Activated naive CD8-positive, alpha-beta T cell (primary cell): ENCODE data around the gene GPLD1.

ENCODE experiments used
- H3K27ac Mint-ChIP-seq: one replicate; pipeline ENCODE4 v1.8.0; 2021; ENCODE audit warnings: mixed read lengths
- H3K27me3 Mint-ChIP-seq: one replicate; pipeline ENCODE4 v1.8.0; 2021; ENCODE audit warnings: mixed read lengths
- H3K36me3 Mint-ChIP-seq: one replicate; pipeline ENCODE4 v1.8.0; 2021; ENCODE audit warnings: mixed read lengths
- H3K4me1 Mint-ChIP-seq: one replicate; pipeline ENCODE4 v1.8.0; 2021; ENCODE audit warnings: low read depth, mixed read lengths
- H3K4me3 Mint-ChIP-seq: one replicate; pipeline ENCODE4 v1.8.0; 2021; ENCODE audit warnings: mild to moderate bottlenecking, mixed read lengths
- H3K9me3 Mint-ChIP-seq: one replicate; pipeline ENCODE4 v1.8.0; 2021; ENCODE audit warnings: low read depth, mixed read lengths

The GPLD1 gene

DNA sequence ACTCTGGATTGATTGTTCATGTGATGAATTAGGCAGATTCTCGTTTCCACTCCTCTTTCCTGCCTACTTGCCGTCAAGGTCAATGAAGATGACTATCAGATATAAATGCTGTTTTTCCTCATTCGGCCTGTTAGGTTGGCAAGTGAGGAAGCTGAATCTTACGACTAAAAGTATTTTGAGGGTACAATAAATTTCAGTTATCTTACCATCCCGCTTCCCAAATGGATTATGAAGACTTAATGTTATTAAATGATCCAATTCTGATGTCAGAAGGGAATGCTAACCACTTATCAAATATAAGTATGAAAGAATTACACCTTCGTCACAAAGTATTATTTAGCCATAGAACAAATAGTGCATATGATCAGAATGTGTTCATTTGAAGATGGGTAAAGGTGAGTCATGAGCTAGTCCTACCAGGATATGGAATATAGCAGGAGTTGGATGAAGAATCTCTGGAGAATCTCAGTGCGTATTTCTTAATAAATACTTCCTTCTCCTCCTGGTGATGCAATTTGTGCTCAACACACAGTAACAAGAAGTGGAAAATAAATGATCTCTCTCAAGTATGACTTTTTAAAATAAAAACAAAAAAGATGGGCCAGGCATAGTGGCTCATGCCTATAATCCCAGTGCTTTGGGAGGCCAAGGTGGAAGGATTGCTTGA, 4.6 kb downstream of the GPLD1 start:
- H3K27ac Mint-ChIP-seq: no peak overlapping the region
- no peak overlapping the region for H3K4me3 Mint-ChIP-seq
- H3K36me3 Mint-ChIP-seq: no peaks in the 10 kb centered on the region
- no peaks in the 10 kb centered on the region for H3K27me3 Mint-ChIP-seq
- no peaks in the 10 kb centered on the region for H3K9me3 Mint-ChIP-seq
- no peaks in the 10 kb centered on the region for H3K4me1 Mint-ChIP-seq

DNA sequence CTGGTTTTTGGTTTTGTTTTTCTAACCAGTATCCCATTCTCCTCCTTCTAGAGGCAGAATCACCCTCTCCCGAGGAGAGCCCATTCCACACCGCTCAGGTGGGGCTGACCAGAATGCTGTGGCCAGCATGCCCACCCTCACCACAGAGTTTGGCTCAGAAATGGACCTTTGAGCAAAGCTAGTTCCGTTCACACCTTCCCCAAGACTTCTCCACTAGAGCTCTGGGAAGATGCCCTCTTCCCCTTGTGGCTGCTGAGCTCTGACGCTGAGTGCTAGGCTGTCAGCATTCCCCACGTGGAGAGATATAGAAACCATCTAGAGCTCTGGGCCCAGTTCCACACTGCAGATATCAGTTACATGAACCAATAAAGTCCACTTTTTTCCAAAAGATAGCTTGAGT, 7.9 kb downstream of the GPLD1 start:
- H3K36me3 Mint-ChIP-seq: no peaks in the 10 kb centered on the region
- H3K27ac Mint-ChIP-seq: no peak overlapping the region
- no peaks in the 10 kb centered on the region for H3K27me3 Mint-ChIP-seq
- no peak overlapping the region for H3K4me3 Mint-ChIP-seq
- no peaks in the 10 kb centered on the region for H3K4me1 Mint-ChIP-seq
- no peaks in the 10 kb centered on the region for H3K9me3 Mint-ChIP-seq

DNA sequence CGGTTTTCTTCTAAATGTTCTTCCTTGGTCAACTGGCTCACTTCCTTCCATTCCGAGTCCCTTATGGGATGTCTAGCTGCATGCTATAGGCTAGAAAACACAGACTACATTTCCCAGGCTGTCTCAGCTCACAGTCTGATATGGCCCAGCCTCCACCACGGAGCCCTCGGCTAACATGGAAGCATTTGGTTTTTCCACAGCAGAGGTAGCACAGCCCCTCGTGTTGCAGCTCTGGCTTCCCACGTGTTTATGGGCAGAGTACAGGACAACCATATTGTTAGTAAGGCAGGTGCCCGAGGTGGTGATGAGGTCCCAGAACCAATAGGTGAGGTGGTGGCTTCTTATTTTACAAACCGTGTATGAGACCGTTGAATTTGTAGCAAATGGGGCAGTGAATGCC, 8.7 kb downstream of the GPLD1 start:
- H3K4me1 Mint-ChIP-seq: no peaks in the 10 kb centered on the region
- no peak overlapping the region for H3K27ac Mint-ChIP-seq
- no peaks in the 10 kb centered on the region for H3K36me3 Mint-ChIP-seq
- no peaks in the 10 kb centered on the region for H3K27me3 Mint-ChIP-seq
- no peak overlapping the region for H3K4me3 Mint-ChIP-seq
- H3K9me3 Mint-ChIP-seq: no peaks in the 10 kb centered on the region

DNA sequence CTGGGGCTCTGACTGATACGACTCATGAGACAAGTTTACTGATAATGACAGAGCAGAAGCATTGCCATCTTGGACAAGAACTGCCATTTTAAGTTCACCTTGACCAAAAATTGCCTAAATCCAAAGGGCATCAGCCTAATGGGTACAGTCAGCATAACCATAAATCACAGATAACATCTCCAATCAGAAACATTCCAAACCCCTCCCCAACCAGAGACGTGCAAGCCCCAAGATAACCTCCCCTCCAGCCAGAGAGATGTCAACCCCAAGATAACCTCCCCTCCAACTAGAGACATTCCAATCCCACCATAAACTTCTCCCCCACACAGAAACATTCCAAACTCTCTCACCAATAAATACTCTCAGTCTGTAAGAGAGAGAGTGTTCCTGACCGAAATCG, 10.5 kb downstream of the GPLD1 start:
- H3K4me3 Mint-ChIP-seq: no peak overlapping the region
- no peaks in the 10 kb centered on the region for H3K4me1 Mint-ChIP-seq
- H3K27me3 Mint-ChIP-seq: no peaks in the 10 kb centered on the region
- H3K36me3 Mint-ChIP-seq: peaks cover 2% of the 10 kb centered on the region
- no peak overlapping the region for H3K27ac Mint-ChIP-seq
- no peaks in the 10 kb centered on the region for H3K9me3 Mint-ChIP-seq

DNA sequence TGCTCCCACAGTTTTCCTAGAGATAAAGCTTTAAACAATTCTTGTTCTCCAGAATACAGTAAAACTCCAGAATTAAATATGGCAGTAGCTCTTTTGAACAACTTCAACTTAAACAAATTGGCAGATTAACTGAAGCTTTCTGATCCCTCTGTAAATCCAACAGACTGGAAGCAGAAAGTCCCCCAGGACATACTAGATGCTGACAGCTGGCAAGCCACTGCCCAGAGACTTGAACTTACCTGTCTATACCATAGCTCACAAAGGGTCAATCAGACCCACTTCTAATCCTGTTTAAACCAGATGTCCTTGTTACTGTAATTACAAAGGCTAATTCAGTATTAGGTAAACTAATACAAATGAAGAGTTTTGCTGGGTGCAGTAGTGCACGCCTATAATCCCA, 12.3 kb downstream of the GPLD1 start:
- no peaks in the 10 kb centered on the region for H3K27me3 Mint-ChIP-seq
- H3K27ac Mint-ChIP-seq: no peak overlapping the region
- no peaks in the 10 kb centered on the region for H3K4me1 Mint-ChIP-seq
- no peaks in the 10 kb centered on the region for H3K9me3 Mint-ChIP-seq
- H3K4me3 Mint-ChIP-seq: no peak overlapping the region
- H3K36me3 Mint-ChIP-seq: peaks cover 2% of the 10 kb centered on the region

DNA sequence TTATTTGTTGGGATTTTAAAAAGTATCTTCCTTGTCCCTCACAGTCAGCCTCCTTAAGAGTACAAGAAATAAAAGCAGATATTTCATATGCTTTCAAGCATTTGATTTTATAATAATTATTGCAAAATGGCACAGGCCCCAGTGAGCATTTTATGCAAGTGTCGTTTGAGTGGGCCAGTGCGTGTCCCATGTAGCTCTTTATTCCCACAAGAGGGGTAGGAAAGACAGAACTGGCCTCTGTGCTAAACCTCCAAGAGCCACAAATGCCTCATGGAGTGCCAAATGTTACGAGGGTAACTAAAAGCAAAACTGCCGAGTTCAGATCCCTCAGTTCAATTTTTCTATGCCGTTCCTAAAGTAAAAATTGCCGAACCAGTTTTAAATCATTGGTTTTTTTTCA, 12.7 kb downstream of the GPLD1 start:
- Mint-ChIP-seq H3K4me3 (no peak overlapping the region), H3K4me1 (no peaks in the 10 kb centered on the region), H3K9me3 (no peaks in the 10 kb centered on the region)

DNA sequence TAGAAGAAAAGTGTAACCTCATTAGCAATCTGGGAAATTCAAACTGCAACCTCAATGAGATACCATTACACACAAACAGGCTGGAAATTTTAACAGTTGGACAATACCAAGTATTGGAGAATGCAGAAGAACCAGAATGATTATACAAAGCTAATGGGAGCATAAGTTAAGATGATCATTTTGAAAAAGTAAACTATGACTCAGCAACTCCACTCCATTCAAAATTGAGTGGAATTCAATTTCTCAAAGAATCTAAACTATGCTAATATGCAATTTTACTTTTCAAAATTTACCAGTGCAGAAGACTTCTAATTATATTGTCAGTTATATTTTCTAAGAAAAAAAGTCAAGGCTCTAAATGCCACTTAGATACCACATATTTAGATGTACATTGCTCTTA, 17.2 kb downstream of the GPLD1 start:
- Mint-ChIP-seq H3K27ac (no peak overlapping the region), H3K27me3 (no peaks in the 10 kb centered on the region), H3K36me3 (peaks cover 2% of the 10 kb centered on the region), H3K9me3 (no peaks in the 10 kb centered on the region), H3K4me3 (no peak overlapping the region), H3K4me1 (no peaks in the 10 kb centered on the region)

More for the DNA sequence above, 12.7 kb downstream of the GPLD1 start:
- Mint-ChIP-seq H3K36me3 (peaks cover 2% of the 10 kb centered on the region), H3K27ac (no peak overlapping the region), H3K27me3 (no peaks in the 10 kb centered on the region)

DNA sequence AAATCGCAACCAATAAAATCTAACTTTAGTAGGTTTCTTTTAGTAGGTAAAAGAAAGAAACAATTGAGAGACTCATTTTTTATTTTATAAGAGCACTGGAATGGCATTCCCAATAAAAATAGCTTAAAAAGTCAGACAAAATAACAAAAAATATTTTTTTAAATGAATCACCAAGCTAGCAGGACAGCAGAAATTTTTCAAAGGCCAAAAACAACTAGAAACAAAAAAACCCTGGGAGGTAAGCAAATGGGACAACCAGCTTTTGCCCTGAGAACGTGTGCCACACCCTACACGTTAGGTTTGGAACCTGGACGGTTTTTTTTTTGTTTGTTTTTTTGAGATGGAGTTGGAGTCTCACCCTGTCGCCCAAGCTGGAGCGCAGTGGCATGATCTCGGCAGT, 19.6 kb downstream of the GPLD1 start:
- H3K36me3 Mint-ChIP-seq: peaks cover 2% of the 10 kb centered on the region
- H3K4me3 Mint-ChIP-seq: no peak overlapping the region
- H3K4me1 Mint-ChIP-seq: no peaks in the 10 kb centered on the region
- H3K9me3 Mint-ChIP-seq: no peaks in the 10 kb centered on the region
- no peak overlapping the region for H3K27ac Mint-ChIP-seq
- H3K27me3 Mint-ChIP-seq: no peaks in the 10 kb centered on the region

DNA sequence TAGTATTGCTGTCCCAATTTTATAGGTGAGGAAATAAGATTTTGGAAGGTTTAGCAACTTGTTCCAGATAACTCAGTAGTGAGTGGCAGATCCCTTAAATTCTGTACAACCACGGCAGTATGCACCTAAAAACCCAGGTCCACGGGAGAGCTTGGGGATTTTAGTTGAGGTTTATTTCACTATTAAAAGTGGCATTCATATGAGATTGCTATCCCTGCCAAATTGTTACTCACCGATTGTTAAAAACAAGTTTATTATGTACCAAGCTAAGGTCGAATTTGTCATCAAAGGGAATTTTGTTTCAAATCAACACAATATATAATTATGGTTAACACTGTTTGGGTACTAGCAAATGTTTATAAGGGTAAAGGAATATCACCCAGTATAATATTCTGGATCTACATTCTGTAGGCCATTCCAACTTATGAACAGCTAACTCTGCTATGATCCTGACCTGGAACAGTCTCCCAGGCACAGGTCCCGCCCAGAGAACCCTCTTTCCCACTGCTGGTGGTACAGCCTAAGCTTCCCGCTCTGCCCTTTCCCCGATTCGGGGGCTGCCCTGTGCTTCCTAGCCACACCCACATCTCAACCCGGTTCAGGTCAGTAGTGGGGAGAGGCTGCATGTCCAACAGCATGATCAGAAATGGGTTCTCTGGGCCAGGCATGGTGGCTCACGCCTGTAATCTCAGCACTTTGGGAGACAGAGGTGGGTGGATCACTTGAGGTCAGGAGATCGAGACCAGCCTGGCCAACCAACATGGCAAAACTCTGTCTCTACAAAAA, 24.9 kb downstream of the GPLD1 start:
- Mint-ChIP-seq H3K27me3 (no peaks in the 10 kb centered on the region), H3K36me3 (no peaks in the 10 kb centered on the region), H3K27ac (no peak overlapping the region), H3K4me3 (no peak overlapping the region), H3K9me3 (no peaks in the 10 kb centered on the region), H3K4me1 (no peaks in the 10 kb centered on the region)

DNA sequence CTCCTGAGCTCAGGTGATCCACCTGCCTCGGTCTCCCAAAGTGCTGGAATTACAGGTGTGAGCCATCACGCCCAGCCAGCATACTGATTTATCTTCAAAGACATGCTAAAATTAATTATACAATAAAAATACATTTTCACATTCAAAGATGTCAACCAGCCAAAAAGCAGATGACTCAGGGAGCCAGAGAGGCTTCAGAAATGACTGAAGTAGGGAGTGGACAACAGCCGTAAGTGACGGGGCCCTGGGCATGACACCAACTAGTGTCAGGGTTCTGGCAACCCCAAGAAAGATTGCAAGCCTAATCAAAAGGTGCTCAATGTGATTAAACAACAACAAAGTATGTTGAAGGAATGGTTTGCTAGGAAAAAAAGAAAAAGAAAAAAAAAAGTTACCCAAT, 28.4 kb downstream of the GPLD1 start:
- no peak overlapping the region for H3K27ac Mint-ChIP-seq
- H3K36me3 Mint-ChIP-seq: peaks cover 2% of the 10 kb centered on the region
- no peaks in the 10 kb centered on the region for H3K4me1 Mint-ChIP-seq
- H3K27me3 Mint-ChIP-seq: no peaks in the 10 kb centered on the region
- no peak overlapping the region for H3K4me3 Mint-ChIP-seq
- no peaks in the 10 kb centered on the region for H3K9me3 Mint-ChIP-seq

DNA sequence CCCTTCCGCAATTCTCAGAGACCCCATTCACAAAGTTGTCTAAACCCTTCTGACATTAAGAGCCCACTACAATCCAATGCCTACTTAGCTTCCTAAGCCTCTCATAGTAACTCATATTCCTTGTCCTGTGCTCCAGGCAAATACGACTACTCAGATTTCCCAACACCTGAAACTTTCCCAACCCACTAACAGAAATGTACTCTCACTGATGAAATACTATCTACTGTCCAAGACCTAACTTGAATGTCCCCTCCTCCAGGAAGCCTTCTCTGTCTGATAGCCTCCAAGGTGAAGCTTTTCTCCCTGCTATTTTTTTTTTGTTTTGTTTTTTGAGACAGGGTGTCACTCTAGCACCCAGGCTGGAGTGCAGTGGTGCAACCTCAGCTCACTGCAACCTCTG, 30.4 kb downstream of the GPLD1 start:
- Mint-ChIP-seq H3K4me1 (no peaks in the 10 kb centered on the region), H3K36me3 (peaks cover 2% of the 10 kb centered on the region), H3K27ac (no peak overlapping the region), H3K27me3 (no peaks in the 10 kb centered on the region), H3K4me3 (no peak overlapping the region), H3K9me3 (no peaks in the 10 kb centered on the region)

DNA sequence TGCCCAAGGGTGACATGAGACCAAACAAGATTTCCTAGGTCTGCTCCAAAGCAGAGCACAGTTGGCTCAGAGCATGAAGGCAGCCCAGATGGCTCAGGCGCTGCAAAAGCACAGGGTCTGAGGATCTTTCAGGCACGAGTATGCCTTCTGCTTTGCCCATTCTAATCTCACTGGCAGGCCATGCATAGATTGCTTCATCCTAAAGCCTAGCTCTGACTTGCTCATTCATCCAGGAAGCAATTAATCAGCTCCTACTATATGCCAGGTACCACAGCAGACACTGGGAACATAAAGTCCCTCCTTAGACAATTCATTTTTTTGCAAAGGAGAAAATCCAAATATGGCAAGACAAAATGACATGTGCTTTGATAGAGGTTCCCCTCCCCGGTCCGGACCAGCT, 31.2 kb downstream of the GPLD1 start:
- H3K9me3 Mint-ChIP-seq: no peaks in the 10 kb centered on the region
- no peak overlapping the region for H3K27ac Mint-ChIP-seq
- no peaks in the 10 kb centered on the region for H3K27me3 Mint-ChIP-seq
- no peaks in the 10 kb centered on the region for H3K4me1 Mint-ChIP-seq
- no peak overlapping the region for H3K4me3 Mint-ChIP-seq
- H3K36me3 Mint-ChIP-seq: peaks cover 2% of the 10 kb centered on the region

DNA sequence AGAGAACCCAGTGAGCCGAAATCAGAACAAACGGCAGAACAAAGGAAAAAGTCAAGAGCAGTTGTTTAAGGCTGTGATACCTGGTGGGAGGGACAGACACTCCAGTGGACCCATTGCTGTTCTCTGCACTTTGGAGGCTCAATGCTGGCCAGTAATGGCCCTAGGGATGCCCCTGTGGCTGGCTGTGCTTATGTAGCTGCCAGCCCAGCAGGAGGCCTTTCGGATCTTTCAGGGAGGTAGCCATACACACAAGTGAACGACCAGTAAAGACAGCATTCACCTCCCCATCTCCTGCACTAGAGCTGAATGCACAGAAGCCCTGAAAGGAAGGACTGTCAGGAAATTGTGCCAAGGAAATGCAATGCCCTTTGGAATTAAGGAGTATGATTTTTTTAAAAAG, 34.3 kb downstream of the GPLD1 start:
- Mint-ChIP-seq H3K27ac (no peak overlapping the region), H3K4me1 (peaks cover 3% of the 10 kb centered on the region), H3K9me3 (no peaks in the 10 kb centered on the region), H3K4me3 (no peak overlapping the region), H3K27me3 (no peaks in the 10 kb centered on the region), H3K36me3 (peaks cover 2% of the 10 kb centered on the region)

DNA sequence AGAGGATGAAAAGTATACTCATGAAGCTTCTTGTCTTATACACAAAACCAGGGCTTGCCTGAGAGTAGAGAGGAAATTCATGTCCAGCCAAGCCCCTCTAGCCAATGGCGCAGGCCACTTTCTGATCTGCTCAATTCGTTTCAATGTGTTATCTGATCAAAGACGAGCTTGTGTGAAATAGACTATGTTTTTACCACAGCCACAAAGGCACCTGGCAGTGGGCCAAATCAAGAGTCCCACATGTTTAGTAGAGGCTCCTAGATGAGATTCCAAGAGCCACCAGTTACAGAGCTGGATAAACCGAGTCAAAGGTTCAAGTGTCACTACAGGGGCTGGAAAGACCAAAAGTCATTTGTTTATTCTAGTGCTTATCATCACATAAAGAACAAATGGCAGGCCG, 34.9 kb downstream of the GPLD1 start:
- Mint-ChIP-seq H3K27ac (no peak overlapping the region), H3K36me3 (peaks cover 2% of the 10 kb centered on the region), H3K4me3 (no peak overlapping the region), H3K9me3 (no peaks in the 10 kb centered on the region), H3K27me3 (no peaks in the 10 kb centered on the region), H3K4me1 (peaks cover 3% of the 10 kb centered on the region)

DNA sequence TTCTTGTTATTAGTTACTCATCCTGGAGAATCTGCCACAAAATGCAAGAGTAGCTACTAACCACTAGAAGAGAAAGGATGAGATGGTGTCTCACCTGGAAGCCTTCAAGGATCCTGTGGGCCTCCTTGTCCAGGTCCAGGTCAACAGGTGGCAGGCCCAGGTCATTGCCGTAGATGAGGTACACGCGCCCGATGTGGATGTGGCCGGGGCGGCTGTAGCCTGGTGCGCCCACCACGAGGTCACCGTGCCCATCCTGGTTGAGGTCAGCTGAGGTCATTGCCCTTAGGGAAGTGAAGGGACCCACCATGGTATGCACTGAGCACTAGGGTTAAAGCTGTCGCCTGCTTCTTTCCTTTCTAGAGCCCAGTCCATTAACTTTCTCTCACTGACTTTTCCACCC, 35.5 kb downstream of the GPLD1 start:
- Mint-ChIP-seq H3K36me3 (peaks cover 2% of the 10 kb centered on the region), H3K27me3 (no peaks in the 10 kb centered on the region), H3K27ac (no peak overlapping the region), H3K4me1 (peaks cover 3% of the 10 kb centered on the region), H3K9me3 (no peaks in the 10 kb centered on the region), H3K4me3 (no peak overlapping the region)
